Mucosa of rectum (tissue), 2 donors: ENCODE data around the gene GTF3C1.
A peak's percentile ranks its signal among the peaks of the same experiment; 100 is the strongest.

Experiments used
- H3K27ac ChIP-seq, 2 donors: one replicate each; pipeline ENCODE4 v1.7.0; 2013; ENCODE audit warnings: inconsistent platforms in 2 of 2, low read depth in 2 of 2, low read length in 2 of 2
- H3K27me3 ChIP-seq, 2 donors: one replicate each; pipeline ENCODE4 v1.7.0; 2013; ENCODE audit warnings: low read length in 2 of 2; ENCODE audit not compliant: control insufficient read depth in 2 of 2, insufficient read depth in 2 of 2
- H3K36me3 ChIP-seq, 2 donors: one replicate each; pipeline ENCODE4 v1.7.0; 2013; ENCODE audit warnings: low read length in 2 of 2; ENCODE audit not compliant: control insufficient read depth in 2 of 2, insufficient read depth in 2 of 2
- H3K4me1 ChIP-seq, 2 donors: one replicate each; pipeline ENCODE4 v1.7.0; 2013; ENCODE audit warnings: low read length in 2 of 2, mild to moderate bottlenecking in 1 of 2; ENCODE audit not compliant: control insufficient read depth in 2 of 2, insufficient read depth in 2 of 2
- H3K4me3 ChIP-seq, 2 donors: one replicate each; pipeline ENCODE4 v1.7.0; 2013; ENCODE audit warnings: low read length in 2 of 2
- H3K9ac ChIP-seq, 2 donors: one replicate each; pipeline ENCODE4 v1.7.0; 2013; ENCODE audit warnings: low read length in 2 of 2, low read depth in 1 of 2, mild to moderate bottlenecking in 1 of 2
- H3K9me3 ChIP-seq, 2 donors: one replicate each; pipeline ENCODE4 v1.7.0; 2013; ENCODE audit warnings: low read length in 2 of 2; ENCODE audit not compliant: control insufficient read depth in 2 of 2
- donor health status: healthy.
- donor health status: Normal muscosa, but diverticular disease.

GTF3C1 gene, protein sequence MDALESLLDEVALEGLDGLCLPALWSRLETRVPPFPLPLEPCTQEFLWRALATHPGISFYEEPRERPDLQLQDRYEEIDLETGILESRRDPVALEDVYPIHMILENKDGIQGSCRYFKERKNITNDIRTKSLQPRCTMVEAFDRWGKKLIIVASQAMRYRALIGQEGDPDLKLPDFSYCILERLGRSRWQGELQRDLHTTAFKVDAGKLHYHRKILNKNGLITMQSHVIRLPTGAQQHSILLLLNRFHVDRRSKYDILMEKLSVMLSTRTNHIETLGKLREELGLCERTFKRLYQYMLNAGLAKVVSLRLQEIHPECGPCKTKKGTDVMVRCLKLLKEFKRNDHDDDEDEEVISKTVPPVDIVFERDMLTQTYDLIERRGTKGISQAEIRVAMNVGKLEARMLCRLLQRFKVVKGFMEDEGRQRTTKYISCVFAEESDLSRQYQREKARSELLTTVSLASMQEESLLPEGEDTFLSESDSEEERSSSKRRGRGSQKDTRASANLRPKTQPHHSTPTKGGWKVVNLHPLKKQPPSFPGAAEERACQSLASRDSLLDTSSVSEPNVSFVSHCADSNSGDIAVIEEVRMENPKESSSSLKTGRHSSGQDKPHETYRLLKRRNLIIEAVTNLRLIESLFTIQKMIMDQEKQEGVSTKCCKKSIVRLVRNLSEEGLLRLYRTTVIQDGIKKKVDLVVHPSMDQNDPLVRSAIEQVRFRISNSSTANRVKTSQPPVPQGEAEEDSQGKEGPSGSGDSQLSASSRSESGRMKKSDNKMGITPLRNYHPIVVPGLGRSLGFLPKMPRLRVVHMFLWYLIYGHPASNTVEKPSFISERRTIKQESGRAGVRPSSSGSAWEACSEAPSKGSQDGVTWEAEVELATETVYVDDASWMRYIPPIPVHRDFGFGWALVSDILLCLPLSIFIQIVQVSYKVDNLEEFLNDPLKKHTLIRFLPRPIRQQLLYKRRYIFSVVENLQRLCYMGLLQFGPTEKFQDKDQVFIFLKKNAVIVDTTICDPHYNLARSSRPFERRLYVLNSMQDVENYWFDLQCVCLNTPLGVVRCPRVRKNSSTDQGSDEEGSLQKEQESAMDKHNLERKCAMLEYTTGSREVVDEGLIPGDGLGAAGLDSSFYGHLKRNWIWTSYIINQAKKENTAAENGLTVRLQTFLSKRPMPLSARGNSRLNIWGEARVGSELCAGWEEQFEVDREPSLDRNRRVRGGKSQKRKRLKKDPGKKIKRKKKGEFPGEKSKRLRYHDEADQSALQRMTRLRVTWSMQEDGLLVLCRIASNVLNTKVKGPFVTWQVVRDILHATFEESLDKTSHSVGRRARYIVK (N-terminal part only)

DNA sequence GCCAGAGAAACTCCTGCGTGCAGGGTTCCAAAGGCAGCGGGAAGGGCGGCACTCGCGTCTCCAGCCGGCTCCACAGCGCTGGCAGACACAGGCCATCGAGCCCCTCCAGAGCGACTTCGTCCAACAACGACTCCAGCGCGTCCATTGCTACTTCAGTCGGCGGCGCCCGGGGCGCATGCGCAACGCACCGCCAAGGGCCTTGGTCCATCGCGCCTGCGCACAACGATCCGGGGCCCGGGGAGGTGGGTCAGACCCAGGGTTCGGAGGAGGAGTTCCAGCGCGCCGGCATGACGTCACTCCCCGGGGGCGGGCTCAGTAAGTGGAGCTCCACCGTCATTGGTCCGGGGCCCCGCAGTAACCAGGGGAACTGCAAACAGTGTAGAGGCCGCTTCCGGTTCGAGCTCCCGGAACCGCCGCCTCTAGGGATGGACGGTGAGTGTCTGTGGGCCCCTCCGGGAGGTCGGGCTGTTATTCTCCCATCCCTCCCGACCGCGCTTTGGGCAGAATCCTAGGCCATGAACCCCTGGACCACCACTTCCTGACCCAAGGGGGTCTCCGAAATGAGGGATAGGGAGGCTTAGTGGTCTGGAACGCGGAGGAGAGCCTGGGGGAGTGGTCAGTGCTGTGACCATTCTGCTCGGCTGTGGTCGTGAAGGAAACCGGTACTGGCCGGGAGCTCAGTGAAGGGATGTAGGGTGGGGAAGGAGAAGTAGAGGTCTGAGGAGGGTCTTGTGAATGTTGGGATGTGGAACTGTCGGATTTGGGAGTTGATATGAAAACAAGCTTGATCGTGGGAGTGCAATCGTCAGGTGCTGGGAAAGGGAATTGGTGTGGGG is at the start of gene GTF3C1, which contains the start of gene KATNIP:
Gene GTF3C1, minus strand, starts transcription at position 168 of the 836 bp plus-strand sequence. Its CDS starts 23 bp downstream, at position 145.
Gene KATNIP, plus strand, starts transcription at position 399 of the 836 bp plus-strand sequence. Its CDS starts 27 bp downstream, at position 426.
- peaks cover 18 to 30% of the 10 kb centered on the region in 2 donors for H3K4me1 ChIP-seq
- peaks cover 0 to 4% of the 10 kb centered on the region in 2 donors for H3K36me3 ChIP-seq
- no peaks in the 10 kb centered on the region for H3K27me3 ChIP-seq
- H3K27ac ChIP-seq = peak within 1 kb of the TSS; percentile 69 to 79
- peak within 1 kb of the TSS; percentile 88 to 92 for H3K9ac ChIP-seq
- peak within 1 kb of the TSS; percentile 99 to 100 for H3K4me3 ChIP-seq
- H3K9me3 ChIP-seq = no peaks in the 10 kb centered on the region

DNA sequence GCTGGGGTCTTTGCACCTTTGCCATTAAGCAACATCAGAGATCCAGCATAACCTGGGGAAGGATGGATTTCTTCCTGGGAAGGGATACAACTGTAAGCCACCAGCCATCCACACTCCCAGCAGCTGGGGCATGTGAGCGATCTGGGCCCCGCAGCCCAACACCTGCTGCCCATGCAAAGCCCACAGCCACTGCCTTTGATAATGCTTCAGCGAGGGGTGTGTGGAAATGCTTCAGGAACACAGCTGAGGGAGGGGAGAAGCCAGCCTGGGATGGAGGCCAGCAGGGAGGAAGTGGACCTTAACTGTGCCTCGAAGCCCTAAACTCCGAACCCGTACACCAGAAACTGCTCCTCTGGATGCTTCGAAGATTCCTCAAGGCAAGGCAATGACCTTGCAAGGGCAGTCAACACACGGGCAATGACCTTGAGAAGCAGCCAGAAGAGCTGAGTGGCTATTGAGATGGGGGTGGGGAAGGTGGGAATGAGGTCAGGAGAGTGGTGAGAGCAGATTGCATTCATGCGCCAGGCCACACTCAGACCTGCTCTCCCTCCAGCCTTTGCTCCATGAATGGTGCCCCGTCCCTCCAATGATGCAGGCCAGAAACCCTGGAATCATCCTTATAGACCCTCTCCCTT is 49.3 kb upstream of the GTF3C1 start:
- H3K27me3 ChIP-seq = no peaks in the 10 kb centered on the region
- no peaks in the 10 kb centered on the region for H3K9me3 ChIP-seq
- H3K4me3 ChIP-seq = no peak overlapping the region
- H3K9ac ChIP-seq = no peak overlapping the region
- no peak overlapping the region for H3K27ac ChIP-seq
- no peaks in the 10 kb centered on the region for H3K4me1 ChIP-seq
- peaks cover 0 to 4% of the 10 kb centered on the region in 2 donors for H3K36me3 ChIP-seq

DNA sequence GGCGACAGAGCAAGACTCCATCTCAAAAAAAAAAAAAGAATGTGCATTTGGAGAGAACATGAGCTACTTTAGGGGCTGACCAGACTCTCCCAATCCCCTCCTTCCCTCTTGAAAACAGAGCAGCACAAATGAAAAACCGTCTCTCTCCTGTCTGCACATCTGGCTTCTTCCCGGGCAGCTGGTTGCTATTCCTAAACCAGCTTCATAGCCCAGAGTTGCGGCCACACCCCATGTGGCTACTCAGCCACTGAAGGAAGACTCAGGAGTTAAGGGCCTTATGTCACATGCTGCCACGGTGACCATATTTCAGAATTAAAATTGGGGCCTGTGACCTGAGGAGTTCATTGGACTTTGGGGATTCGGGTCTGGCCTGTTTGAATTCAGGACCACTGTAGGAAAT is 48.5 kb upstream of the GTF3C1 start:
- H3K9me3 ChIP-seq = no peaks in the 10 kb centered on the region
- H3K36me3 ChIP-seq = peaks cover 0 to 5% of the 10 kb centered on the region in 2 donors
- no peaks in the 10 kb centered on the region for H3K4me1 ChIP-seq
- H3K4me3 ChIP-seq = no peak overlapping the region
- no peaks in the 10 kb centered on the region for H3K27me3 ChIP-seq
- H3K9ac ChIP-seq = no peak overlapping the region
- H3K27ac ChIP-seq = no peak overlapping the region

DNA sequence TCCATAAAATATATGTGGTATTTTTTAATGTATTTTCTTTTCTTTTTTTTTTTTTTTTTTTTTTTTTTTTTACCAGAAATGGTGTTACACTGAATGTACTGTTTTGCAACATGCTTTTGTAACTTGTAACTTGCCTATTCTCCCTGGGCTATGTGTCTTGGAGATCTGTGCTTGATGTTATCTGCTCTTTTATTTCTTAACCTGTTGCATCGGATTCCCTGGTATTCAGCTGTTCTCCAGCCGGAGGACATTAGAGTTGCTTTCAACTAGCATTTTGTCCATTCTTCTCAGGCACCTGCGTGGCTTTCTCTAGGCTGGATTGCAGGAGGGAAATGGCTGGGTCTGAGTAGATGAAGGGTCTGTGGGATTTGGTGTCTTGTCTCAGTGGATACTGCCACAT is 47.6 kb upstream of the GTF3C1 start:
- Histone ChIP-seq H3K27me3 (no peaks in the 10 kb centered on the region), H3K36me3 (peaks cover 0 to 5% of the 10 kb centered on the region in 2 donors), H3K9me3 (no peaks in the 10 kb centered on the region), H3K27ac (no peak overlapping the region), H3K4me3 (no peak overlapping the region), H3K4me1 (no peaks in the 10 kb centered on the region), H3K9ac (no peak overlapping the region)

DNA sequence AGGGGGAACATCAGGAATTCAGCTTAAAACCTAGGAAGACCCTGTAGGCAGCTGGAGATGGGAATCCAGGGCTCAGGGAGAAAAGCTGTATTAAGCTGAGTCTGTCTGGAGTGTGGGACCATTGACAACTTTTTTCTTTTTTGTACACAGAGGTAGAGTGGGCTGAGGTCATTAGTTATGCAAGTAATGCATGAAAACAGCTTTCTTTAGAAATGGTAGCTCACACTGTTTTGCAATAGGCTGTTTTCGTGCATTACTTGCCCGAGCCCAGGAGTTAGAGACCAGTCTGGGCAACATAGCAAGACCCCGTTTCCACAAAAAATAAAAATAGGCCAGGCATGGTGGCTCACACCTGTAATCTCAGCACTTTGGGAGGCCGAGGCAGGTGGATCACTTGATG is 46.7 kb upstream of the GTF3C1 start:
- no peak overlapping the region for H3K4me3 ChIP-seq
- no peaks in the 10 kb centered on the region for H3K27me3 ChIP-seq
- no peak overlapping the region for H3K9ac ChIP-seq
- peaks cover 0 to 5% of the 10 kb centered on the region in 2 donors for H3K36me3 ChIP-seq
- no peaks in the 10 kb centered on the region for H3K9me3 ChIP-seq
- H3K27ac ChIP-seq = no peak overlapping the region
- H3K4me1 ChIP-seq = no peaks in the 10 kb centered on the region

DNA sequence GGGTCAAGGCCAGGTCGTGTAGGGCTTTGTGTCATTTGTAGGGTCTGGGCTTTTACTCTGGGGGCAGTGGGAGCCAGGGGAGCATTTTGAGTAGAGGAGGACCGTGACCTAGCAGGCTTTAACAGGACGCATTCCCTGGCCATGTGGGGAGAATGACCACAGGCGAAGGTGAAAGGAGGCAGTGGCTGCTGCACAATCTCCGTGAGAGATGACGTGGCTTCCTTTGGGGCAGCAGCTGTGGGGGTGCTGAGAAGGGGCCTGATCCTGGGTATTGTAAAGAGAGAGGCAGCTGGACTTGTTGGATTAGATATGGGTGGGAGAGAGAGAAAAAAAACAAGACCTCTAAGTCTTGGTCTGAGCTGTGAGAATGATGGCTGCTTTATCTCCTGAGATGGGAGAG is 46.3 kb upstream of the GTF3C1 start:
- Histone ChIP-seq H3K4me1 (no peaks in the 10 kb centered on the region), H3K27me3 (no peaks in the 10 kb centered on the region), H3K36me3 (peaks cover 0 to 5% of the 10 kb centered on the region in 2 donors), H3K27ac (no peak overlapping the region), H3K9ac (no peak overlapping the region), H3K4me3 (no peak overlapping the region), H3K9me3 (no peaks in the 10 kb centered on the region)

DNA sequence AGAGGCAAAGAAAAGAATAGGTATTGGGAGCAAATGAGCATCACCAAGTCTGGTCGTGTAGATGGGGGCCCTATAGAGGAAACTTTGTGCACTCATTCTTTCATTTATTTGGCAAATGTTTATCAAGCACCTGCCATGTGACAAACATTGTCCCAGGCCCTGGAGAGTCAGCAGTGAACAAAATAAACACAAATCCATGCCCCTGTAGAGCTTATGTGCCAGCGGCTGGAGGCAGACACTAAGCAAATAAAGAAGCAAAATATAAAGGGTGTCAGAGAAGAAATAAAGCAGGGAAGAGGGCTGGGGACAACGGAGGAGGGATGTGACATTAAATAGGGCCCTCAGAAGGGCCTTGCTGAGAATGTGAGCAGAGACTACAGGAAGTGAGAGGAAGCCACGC is 45.8 kb upstream of the GTF3C1 start:
- Histone ChIP-seq H3K4me1 (no peaks in the 10 kb centered on the region), H3K27ac (no peak overlapping the region), H3K36me3 (peaks cover 0 to 5% of the 10 kb centered on the region in 2 donors)

DNA sequence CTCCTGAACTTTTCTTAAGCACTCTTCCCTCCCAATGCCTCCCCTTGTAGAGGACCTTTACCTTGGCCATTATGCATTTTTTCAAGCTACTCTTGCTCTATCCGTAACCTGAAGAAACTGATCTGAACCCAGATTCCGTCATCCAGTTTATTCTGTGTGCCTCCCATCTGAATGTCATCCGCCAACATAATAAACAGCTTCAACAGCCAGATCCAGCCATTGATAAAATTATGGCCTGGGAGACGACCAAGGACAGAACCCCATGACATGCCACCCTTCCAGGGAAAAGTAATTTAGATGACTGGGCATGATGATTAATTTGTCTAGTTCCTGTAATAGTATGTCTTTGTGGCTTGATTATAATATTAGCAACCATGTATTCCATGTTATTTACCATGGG is 42.1 kb upstream of the GTF3C1 start:
- H3K9me3 ChIP-seq = no peaks in the 10 kb centered on the region
- no peaks in the 10 kb centered on the region for H3K27me3 ChIP-seq
- H3K4me1 ChIP-seq = no peaks in the 10 kb centered on the region
- H3K4me3 ChIP-seq = no peak overlapping the region
- H3K9ac ChIP-seq = no peak overlapping the region
- peaks cover 0 to 3% of the 10 kb centered on the region in 2 donors for H3K36me3 ChIP-seq
- H3K27ac ChIP-seq = no peak overlapping the region

More for the DNA sequence above, 45.8 kb upstream of the GTF3C1 start:
- Histone ChIP-seq H3K9ac (no peak overlapping the region), H3K4me3 (no peak overlapping the region), H3K27me3 (no peaks in the 10 kb centered on the region), H3K9me3 (no peaks in the 10 kb centered on the region)

DNA sequence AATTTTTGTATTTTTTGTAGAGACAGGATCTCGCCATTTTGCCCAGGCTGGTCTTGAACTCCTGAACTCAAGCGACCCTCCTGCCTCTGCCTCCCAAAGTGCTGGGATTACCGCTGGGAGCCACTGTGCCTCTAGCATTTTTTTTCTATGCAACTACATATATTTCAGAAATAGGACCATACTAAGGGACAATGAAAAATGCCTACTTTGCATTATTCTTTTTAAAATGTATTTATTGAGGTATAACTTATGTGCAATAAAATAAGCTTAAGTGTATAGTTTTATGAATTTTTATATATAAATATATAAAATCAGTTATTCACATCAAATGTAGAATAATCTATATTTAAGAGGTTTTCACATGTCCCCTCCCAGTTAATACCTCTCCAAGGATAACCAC is 38.3 kb upstream of the GTF3C1 start:
- Histone ChIP-seq H3K9ac (no peak overlapping the region), H3K4me1 (no peaks in the 10 kb centered on the region), H3K27ac (no peak overlapping the region), H3K4me3 (no peak overlapping the region), H3K9me3 (no peaks in the 10 kb centered on the region), H3K36me3 (peaks cover 0 to 10% of the 10 kb centered on the region in 2 donors), H3K27me3 (no peaks in the 10 kb centered on the region)
